GM23338 (cell line): Measurements from ENCODE around the gene CYFIP1. TPM values are rescaled to one million over a fixed set of nuclear protein-coding genes. Genes with fewer than 3 reads are reported as not detected.

Experiments used
- CREB1 ChIP-seq: fragments of 250-450 bp; sonication (Bioruptor Pico); IDR thresholded peaks from 2 replicates; pipeline ENCODE4 v1.5.0; 2020; ENCODE audit warnings: low read depth, mild to moderate bottlenecking, moderate library complexity
- EZH2 ChIP-seq: fragments of 200-600 bp; sonication (generic); IDR thresholded peaks from one replicate; pipeline ENCODE4 v1.8.0; 2017; ENCODE audit warnings: antibody characterized with exemption, mild to moderate bottlenecking, low read depth; ENCODE audit not compliant: unreplicated experiment
- EZH2phosphoT487 ChIP-seq: fragments of 200-600 bp; sonication (generic); IDR thresholded peaks from one replicate; pipeline ENCODE4 v1.8.1; 2018; ENCODE audit warnings: antibody characterized with exemption; ENCODE audit not compliant: unreplicated experiment
- NANOG ChIP-seq: IDR thresholded peaks from 2 replicates; pipeline ENCODE4 v1.6.1; 2016; ENCODE audit warnings: antibody characterized with exemption, borderline replicate concordance
- ZNF114 ChIP-seq: fragments of 250-450 bp; sonication (Bioruptor Pico); IDR thresholded peaks from 2 replicates; pipeline ENCODE4 v1.5.0; 2020; ENCODE audit warnings: mild to moderate bottlenecking, moderate library complexity
- ZNF331 ChIP-seq: fragments of 250-450 bp; sonication (Bioruptor Pico); IDR thresholded peaks from 2 replicates; pipeline ENCODE4 v1.5.0; 2020; ENCODE audit warnings: low read depth, mild to moderate bottlenecking, moderate library complexity
- polyA plus RNA-seq: library from polyadenylated mRNA; unstranded; fragments of >200 nt; fragmentation: Nextera tagmentation; extraction: Ambion mirVana; gene quantifications from 2 replicates; pipeline ENCODE4 v1.2.1, GENCODE V29; 2016
- total RNA-seq: library from RNA; depleted of rRNA; stranded (reverse); fragments of >200 nt; shearing (Covaris generic); gene quantifications from 2 replicates; pipeline ENCODE4 v1.2.3, GENCODE V29; 2014
- TF ChIP-seq, protein P1 (sequence below): fragments of 250-450 bp; sonication (Bioruptor Pico); IDR thresholded peaks from 2 replicates; pipeline ENCODE4 v1.5.0; 2020; ENCODE audit warnings: mild to moderate bottlenecking, moderate library complexity
- TF ChIP-seq, protein P2 (sequence below): IDR thresholded peaks from 2 replicates; pipeline ENCODE4 v1.6.1; 2016; ENCODE audit warnings: antibody characterized with exemption
- TF ChIP-seq, protein P3 (sequence below), 2 experiments: fragments of 200-600 bp in 1 of 2; sonication (generic) in 1 of 2; conservative IDR thresholded peaks; 2 replicates each; pipeline versions ENCODE4 v1.5.1 to v1.6.1; 2016 to 2017; ENCODE audit warnings: antibody characterized with exemption in 2 of 2, low read depth in 2 of 2, mild to moderate bottlenecking in 2 of 2, moderate library complexity in 1 of 2

The CYFIP1 gene
- total and polyA plus RNA-seq, 2 experiments from 2014 or later: 20.0 to 73.9 TPM

DNA sequence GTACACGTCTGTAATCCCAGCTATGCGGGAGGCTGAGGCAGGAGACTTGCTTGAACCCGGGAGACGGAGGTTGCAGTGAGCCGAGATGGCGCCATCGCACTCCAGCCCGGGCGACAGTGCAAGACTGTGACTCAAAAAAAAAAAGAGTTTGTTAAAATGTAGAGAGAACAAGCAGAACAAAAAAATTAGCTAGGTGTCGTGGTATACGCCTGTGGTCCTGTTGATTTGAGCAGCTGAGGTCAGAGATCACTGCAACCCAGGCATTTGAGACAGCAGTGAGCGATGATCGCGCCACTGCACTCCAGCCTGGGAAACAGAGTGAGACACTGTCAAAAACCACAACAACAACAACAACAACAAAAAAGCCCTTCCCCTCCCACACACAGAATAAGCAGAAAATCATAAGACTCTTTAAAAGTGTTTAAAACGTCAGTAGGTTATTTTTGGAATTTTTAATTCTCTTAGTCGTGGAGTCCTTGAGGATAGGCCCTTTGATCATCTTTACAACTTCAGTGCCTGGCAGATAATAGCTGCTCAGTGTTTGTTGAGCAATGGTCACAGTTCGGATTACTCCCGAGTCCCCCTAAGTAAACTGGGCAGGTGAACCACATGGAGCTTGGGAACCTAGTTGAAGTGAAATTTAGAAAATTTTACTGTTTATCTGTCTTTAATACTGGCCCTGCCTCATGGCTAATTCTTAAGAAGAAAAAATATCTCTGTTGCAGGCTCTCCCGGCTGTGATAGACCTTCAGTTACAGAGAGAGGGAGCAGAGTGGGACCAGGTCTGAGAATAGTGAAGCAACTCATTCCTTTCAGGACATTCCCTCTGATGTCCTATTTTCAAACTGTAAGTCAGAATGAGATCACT lies 135.5 kb downstream of the CYFIP1 start (continued):
- TF ChIP-seq, protein P1, sequence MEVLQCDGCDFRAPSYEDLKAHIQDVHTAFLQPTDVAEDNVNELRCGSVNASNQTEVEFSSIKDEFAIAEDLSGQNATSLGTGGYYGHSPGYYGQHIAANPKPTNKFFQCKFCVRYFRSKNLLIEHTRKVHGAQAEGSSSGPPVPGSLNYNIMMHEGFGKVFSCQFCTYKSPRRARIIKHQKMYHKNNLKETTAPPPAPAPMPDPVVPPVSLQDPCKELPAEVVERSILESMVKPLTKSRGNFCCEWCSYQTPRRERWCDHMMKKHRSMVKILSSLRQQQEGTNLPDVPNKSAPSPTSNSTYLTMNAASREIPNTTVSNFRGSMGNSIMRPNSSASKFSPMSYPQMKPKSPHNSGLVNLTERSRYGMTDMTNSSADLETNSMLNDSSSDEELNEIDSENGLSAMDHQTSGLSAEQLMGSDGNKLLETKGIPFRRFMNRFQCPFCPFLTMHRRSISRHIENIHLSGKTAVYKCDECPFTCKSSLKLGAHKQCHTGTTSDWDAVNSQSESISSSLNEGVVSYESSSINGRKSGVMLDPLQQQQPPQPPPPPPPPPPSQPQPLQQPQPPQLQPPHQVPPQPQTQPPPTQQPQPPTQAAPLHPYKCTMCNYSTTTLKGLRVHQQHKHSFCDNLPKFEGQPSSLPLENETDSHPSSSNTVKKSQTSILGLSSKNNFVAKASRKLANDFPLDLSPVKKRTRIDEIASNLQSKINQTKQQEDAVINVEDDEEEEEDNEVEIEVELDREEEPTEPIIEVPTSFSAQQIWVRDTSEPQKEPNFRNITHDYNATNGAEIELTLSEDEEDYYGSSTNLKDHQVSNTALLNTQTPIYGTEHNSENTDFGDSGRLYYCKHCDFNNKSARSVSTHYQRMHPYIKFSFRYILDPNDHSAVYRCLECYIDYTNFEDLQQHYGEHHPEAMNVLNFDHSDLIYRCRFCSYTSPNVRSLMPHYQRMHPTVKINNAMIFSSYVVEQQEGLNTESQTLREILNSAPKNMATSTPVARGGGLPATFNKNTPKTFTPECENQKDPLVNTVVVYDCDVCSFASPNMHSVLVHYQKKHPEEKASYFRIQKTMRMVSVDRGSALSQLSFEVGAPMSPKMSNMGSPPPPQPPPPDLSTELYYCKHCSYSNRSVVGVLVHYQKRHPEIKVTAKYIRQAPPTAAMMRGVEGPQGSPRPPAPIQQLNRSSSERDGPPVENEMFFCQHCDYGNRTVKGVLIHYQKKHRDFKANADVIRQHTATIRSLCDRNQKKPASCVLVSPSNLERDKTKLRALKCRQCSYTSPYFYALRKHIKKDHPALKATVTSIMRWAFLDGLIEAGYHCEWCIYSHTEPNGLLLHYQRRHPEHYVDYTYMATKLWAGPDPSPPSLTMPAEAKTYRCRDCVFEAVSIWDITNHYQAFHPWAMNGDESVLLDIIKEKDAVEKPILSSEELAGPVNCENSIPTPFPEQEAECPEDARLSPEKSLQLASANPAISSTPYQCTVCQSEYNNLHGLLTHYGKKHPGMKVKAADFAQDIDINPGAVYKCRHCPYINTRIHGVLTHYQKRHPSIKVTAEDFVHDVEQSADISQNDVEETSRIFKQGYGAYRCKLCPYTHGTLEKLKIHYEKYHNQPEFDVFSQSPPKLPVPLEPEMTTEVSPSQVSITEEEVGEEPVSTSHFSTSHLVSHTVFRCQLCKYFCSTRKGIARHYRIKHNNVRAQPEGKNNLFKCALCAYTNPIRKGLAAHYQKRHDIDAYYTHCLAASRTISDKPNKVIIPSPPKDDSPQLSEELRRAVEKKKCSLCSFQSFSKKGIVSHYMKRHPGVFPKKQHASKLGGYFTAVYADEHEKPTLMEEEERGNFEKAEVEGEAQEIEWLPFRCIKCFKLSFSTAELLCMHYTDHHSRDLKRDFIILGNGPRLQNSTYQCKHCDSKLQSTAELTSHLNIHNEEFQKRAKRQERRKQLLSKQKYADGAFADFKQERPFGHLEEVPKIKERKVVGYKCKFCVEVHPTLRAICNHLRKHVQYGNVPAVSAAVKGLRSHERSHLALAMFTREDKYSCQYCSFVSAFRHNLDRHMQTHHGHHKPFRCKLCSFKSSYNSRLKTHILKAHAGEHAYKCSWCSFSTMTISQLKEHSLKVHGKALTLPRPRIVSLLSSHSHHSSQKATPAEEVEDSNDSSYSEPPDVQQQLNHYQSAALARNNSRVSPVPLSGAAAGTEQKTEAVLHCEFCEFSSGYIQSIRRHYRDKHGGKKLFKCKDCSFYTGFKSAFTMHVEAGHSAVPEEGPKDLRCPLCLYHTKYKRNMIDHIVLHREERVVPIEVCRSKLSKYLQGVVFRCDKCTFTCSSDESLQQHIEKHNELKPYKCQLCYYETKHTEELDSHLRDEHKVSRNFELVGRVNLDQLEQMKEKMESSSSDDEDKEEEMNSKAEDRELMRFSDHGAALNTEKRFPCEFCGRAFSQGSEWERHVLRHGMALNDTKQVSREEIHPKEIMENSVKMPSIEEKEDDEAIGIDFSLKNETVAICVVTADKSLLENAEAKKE (CRISPR knock-in tag): no peak
- TF ChIP-seq NANOG (no peak), EZH2 (no peak), EZH2phosphoT487 (no peak), ZNF114 (CRISPR knock-in tag) (no peak), ZNF331 (CRISPR knock-in tag) (no peak), CREB1 (no peak)
- TF ChIP-seq, protein P2, sequence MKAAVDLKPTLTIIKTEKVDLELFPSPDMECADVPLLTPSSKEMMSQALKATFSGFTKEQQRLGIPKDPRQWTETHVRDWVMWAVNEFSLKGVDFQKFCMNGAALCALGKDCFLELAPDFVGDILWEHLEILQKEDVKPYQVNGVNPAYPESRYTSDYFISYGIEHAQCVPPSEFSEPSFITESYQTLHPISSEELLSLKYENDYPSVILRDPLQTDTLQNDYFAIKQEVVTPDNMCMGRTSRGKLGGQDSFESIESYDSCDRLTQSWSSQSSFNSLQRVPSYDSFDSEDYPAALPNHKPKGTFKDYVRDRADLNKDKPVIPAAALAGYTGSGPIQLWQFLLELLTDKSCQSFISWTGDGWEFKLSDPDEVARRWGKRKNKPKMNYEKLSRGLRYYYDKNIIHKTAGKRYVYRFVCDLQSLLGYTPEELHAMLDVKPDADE: no peak
- TF ChIP-seq, protein P3, sequence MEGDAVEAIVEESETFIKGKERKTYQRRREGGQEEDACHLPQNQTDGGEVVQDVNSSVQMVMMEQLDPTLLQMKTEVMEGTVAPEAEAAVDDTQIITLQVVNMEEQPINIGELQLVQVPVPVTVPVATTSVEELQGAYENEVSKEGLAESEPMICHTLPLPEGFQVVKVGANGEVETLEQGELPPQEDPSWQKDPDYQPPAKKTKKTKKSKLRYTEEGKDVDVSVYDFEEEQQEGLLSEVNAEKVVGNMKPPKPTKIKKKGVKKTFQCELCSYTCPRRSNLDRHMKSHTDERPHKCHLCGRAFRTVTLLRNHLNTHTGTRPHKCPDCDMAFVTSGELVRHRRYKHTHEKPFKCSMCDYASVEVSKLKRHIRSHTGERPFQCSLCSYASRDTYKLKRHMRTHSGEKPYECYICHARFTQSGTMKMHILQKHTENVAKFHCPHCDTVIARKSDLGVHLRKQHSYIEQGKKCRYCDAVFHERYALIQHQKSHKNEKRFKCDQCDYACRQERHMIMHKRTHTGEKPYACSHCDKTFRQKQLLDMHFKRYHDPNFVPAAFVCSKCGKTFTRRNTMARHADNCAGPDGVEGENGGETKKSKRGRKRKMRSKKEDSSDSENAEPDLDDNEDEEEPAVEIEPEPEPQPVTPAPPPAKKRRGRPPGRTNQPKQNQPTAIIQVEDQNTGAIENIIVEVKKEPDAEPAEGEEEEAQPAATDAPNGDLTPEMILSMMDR (conservative IDR thresholded peaks at IDR 0.05; ENCODE audit: low read depth in 2 of 2): no peak
